WI38 (cell line): ENCODE data around the gene ATF3.

Experiments
- H3K4me3 ChIP-seq: 2 replicates; pipeline ENCODE4 v1.5.1; 2011; ENCODE audit warnings: low read depth, mild to moderate bottlenecking, control low read depth, low read length
- TF ChIP-seq, protein P1 (sequence below): IDR thresholded peaks from 2 replicates; pipeline ENCODE4 v1.5.1; 2012; ENCODE audit warnings: low read depth, mild to moderate bottlenecking, control low read depth, low read length

The ATF3 gene

DNA sequence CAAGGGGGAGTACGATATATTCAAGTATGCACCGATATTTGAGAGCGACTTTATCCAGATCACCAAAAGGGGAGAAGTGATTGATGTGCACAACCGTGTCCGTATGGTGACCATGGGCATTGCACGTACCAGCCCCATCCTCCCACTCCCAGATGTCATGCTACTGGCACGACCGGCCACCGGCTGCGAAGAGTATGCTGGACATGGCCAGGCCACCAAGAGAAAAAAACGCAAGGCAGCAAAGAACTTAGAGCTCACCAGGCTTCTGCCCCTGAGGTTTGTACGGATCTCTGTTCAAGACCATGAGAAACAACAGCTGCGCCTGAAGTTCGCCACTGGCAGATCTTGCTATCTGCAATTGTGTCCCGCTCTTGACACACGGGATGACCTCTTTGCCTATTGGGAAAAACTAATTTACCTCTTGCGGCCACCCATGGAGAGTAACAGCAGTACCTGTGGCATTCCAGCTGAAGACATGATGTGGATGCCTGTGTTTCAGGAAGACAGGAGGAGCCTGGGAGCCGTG is 16.5 kb downstream of the ATF3 start:
- TF ChIP-seq, protein P1, sequence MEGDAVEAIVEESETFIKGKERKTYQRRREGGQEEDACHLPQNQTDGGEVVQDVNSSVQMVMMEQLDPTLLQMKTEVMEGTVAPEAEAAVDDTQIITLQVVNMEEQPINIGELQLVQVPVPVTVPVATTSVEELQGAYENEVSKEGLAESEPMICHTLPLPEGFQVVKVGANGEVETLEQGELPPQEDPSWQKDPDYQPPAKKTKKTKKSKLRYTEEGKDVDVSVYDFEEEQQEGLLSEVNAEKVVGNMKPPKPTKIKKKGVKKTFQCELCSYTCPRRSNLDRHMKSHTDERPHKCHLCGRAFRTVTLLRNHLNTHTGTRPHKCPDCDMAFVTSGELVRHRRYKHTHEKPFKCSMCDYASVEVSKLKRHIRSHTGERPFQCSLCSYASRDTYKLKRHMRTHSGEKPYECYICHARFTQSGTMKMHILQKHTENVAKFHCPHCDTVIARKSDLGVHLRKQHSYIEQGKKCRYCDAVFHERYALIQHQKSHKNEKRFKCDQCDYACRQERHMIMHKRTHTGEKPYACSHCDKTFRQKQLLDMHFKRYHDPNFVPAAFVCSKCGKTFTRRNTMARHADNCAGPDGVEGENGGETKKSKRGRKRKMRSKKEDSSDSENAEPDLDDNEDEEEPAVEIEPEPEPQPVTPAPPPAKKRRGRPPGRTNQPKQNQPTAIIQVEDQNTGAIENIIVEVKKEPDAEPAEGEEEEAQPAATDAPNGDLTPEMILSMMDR: no peak
- no peak overlapping the region for H3K4me3 ChIP-seq

DNA sequence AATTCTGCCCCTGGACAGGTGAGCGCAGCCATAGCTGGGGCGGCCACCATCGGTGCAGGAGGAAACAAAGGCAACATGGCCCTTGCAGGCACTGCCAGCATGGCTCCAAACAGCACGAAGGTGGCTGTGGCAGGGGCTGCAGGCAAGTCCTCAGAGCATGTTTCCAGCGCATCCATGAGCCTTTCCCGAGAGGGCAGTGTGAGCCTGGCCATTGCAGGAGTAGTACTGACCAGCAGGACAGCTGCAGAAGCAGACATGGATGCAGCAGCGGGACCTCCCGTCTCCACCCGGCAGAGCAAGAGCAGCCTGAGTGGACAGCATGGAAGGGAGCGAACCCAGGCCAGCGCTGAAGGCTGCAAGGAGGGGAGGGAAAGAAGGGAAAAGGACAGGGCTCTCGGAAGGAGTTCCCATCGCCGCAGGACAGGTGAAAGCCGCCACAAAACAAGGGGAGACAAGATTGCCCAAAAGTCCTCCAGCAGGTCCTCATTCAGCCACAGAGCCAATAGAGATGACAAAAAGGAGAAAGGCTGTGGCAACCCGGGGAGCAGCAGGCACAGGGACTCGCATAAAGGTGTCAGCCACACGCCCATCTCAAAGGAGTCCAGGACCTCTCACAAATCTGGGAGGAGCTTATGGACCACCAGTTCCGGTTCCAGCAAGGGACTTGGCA is 17.4 kb downstream of the ATF3 start:
- no peak overlapping the region for H3K4me3 ChIP-seq
- TF ChIP-seq, protein P1: no peak

DNA sequence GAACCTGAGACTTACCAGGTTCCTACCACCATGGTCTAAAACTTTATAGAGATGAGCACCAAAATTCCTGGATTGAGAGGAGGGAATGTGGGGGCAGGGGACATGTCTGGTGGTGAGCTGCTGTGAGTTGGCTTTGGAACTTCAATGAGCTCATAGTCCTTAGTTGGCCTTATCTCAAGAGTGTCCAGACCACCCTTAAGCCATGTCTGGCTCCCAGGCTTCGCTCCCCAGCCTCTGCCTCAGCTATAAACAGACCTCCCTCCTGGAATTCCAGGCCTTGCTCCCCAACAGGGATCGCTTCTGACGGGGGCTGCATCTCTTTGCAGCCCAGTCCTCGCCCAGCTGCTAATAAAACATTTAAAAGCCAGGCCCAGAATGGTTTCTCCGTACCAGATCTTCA is 19.5 kb downstream of the ATF3 start:
- no peak overlapping the region for H3K4me3 ChIP-seq
- TF ChIP-seq, protein P1: no peak

DNA sequence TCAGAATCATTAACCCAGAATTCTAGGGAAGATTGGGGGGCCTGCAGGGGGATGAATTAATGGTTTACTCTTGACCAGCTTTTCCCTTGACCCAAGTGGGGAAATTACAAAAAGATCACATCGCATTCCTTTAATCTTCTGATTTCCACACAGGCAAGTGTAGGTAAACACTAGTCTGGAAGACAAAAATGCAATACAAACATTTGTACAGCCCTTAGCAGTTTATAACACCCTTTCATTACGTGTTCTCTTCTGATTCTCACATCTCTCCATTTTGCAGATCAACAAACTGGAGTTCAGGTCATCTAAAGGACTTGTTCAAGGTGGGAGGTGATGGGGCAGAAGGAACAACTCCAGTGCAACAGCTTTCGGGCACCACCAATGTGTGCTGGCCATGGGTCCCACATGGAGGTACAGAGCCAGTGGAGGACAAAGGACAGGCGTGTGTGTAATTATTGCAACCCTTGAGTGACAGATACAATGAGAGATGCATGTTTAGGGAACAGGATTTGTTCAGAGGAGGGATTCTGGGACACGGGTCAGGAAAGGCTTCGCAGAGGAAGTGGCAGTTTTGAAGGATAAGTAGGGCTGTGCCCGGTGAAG is 20.4 kb downstream of the ATF3 start:
- no peak overlapping the region for H3K4me3 ChIP-seq
- TF ChIP-seq, protein P1: no peak

DNA sequence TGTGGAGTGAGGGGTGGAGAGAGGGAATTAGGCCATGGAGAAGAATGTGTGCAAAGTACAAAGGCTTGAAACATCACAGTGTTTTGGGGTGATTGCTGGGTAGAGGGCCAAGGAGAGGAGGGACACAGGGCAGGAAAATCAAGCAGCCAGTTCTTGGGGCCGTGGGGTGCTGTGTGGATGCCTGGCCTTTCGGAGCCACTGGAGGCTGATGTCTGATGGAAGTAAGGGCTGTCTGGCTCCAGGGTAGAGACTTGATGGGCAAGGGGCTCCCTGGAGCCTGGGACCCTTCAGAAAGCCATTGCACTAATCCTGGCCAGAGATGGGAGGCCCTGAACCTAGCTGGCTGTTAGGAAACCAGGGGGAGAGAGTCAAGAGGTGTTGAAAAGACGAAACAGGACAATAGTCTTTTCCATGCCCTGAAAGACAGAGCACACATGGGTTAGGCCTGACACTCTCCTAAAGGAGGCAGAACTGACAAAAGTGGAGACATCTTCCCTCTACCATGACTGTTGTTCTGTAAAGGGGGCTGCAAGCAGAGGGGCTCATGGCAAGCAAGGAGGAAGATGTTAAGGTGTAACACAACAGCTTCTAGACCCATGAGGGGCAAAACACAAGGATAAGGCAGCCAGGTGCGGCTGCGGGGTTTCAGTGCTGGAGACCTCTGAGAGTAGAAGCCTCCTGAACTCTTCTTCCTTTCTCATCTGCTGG is 21.0 kb downstream of the ATF3 start:
- TF ChIP-seq, protein P1: no peak
- H3K4me3 ChIP-seq: no peak overlapping the region

DNA sequence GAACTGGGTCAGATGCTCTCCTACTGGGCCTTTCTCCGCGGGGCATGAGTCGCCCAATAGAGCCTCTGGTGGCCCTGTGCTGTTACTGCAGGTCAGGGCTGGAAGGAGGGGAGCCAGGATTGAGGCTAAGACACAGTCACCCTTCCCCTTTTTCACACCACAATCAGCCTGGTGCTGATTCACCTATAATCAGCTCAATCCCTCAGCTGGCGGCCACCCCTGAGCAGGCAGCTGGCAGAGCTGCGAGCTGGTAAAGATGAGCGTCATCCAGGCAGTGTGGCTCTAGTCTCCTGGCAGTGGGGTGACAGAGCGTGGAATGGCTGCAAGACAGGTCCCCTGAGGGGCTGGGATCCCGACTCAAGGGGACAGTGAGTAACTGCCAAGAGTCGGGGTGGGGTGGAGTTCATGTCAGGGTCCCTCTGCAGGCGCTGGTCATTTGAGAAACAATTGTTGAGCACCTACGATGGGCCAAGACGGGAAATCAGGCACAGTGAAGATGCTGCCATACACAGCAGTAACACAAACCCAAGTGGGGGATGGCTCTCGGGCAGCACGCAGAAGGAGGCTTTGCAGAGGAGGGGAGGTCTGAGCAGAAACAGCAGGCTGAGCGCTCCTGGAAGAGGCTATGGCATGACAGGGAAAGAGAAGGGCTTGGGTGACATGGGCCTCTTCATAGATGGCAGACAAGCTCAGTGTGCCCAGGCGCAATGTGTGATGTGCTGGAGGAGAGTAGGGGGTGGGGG is 21.8 kb downstream of the ATF3 start:
- TF ChIP-seq, protein P1: peak; percentile 93
- H3K4me3 ChIP-seq: no peak overlapping the region
